ENCODE results near the gene SEMA3F.

Gene SEMA3F

GRCh38 chr3:50132421-50133282 is 22.5 kb upstream of the SEMA3F start:
- DNase-seq (ENCODE audit: low read depth in 1 of 2, low spot score in 1 of 2), result no peak

GRCh38 chr3:50133283-50133615 is 21.9 kb upstream of the SEMA3F start:
- no peak for DNase-seq (ENCODE audit: low read depth in 1 of 2, low spot score in 1 of 2)

- DNase-seq (ENCODE audit: low read depth in 1 of 2, low spot score in 1 of 2), result no peak
Measured at GRCh38 chr3:50134367-50134766, 20.8 kb upstream of the SEMA3F start.

- no peak for DNase-seq (ENCODE audit: low read depth in 1 of 2, low spot score in 1 of 2)
Measured at GRCh38 chr3:50135964-50136363, 19.2 kb upstream of the SEMA3F start.

- no peak for DNase-seq (ENCODE audit: low read depth in 1 of 2, low spot score in 1 of 2)
Measured at GRCh38 chr3:50136714-50137405, 18.3 kb upstream of the SEMA3F start.

- no peak for DNase-seq (ENCODE audit: low read depth in 1 of 2, low spot score in 1 of 2)
Measured at GRCh38 chr3:50137531-50137930, 17.6 kb upstream of the SEMA3F start.

GRCh38 chr3:50138266-50139200 is 16.6 kb upstream of the SEMA3F start:
- DNase-seq (ENCODE audit: low read depth in 1 of 2, low spot score in 1 of 2), result no peak

- no peak for DNase-seq (ENCODE audit: low read depth in 1 of 2, low spot score in 1 of 2)
Measured at GRCh38 chr3:50139308-50139707, 15.8 kb upstream of the SEMA3F start.

GRCh38 chr3:50139718-50140423 is 15.3 kb upstream of the SEMA3F start:
- DNase-seq (ENCODE audit: low read depth in 1 of 2, low spot score in 1 of 2), result no peak

GRCh38 chr3:50140990-50141389 is 14.1 kb upstream of the SEMA3F start:
- no peak for DNase-seq (ENCODE audit: low read depth in 1 of 2, low spot score in 1 of 2)

GRCh38 chr3:50146316-50146901 is 8.7 kb upstream of the SEMA3F start:
- DNase-seq (ENCODE audit: low read depth in 1 of 2, low spot score in 1 of 2), result no peak

GRCh38 chr3:50147016-50147415 is 8.1 kb upstream of the SEMA3F start:
- no peak for DNase-seq (ENCODE audit: low read depth in 1 of 2, low spot score in 1 of 2)

GRCh38 chr3:50147447-50147846 is 7.7 kb upstream of the SEMA3F start:
- no peak for DNase-seq (ENCODE audit: low read depth in 1 of 2, low spot score in 1 of 2)

GRCh38 chr3:50147861-50148260 is 7.3 kb upstream of the SEMA3F start:
- DNase-seq (ENCODE audit: low read depth in 1 of 2, low spot score in 1 of 2), result no peak

- no peak for DNase-seq (ENCODE audit: low read depth in 1 of 2, low spot score in 1 of 2)
Measured at GRCh38 chr3:50150404-50150750, 4.7 kb upstream of the SEMA3F start.

GRCh38 chr3:50150863-50151686 is 4.0 kb upstream of the SEMA3F start:
- no peak for DNase-seq (ENCODE audit: low read depth in 1 of 2, low spot score in 1 of 2)

GRCh38 chr3:50151728-50152127 is 3.4 kb upstream of the SEMA3F start:
- no peak for DNase-seq (ENCODE audit: low read depth in 1 of 2, low spot score in 1 of 2)

GRCh38 chr3:50153782-50154475 is 1.2 kb upstream of the SEMA3F start:
- DNase-seq (ENCODE audit: low read depth in 1 of 2, low spot score in 1 of 2), result no peak

- no peak for DNase-seq (ENCODE audit: low read depth in 1 of 2, low spot score in 1 of 2)
Measured at GRCh38 chr3:50154476-50154839, 666 bp upstream of the SEMA3F start.
